HG03159 (cell line): Measurements from ENCODE around the gene MYO9A.

Experiments used
- ATAC-seq: cut with Tn5 transposase; IDR thresholded peaks from one replicate; pipeline ENCODE4 v1.9.1; 2021; ENCODE audit warnings: mild to moderate bottlenecking, moderate library complexity; ENCODE audit not compliant: unreplicated experiment

Gene MYO9A, protein sequence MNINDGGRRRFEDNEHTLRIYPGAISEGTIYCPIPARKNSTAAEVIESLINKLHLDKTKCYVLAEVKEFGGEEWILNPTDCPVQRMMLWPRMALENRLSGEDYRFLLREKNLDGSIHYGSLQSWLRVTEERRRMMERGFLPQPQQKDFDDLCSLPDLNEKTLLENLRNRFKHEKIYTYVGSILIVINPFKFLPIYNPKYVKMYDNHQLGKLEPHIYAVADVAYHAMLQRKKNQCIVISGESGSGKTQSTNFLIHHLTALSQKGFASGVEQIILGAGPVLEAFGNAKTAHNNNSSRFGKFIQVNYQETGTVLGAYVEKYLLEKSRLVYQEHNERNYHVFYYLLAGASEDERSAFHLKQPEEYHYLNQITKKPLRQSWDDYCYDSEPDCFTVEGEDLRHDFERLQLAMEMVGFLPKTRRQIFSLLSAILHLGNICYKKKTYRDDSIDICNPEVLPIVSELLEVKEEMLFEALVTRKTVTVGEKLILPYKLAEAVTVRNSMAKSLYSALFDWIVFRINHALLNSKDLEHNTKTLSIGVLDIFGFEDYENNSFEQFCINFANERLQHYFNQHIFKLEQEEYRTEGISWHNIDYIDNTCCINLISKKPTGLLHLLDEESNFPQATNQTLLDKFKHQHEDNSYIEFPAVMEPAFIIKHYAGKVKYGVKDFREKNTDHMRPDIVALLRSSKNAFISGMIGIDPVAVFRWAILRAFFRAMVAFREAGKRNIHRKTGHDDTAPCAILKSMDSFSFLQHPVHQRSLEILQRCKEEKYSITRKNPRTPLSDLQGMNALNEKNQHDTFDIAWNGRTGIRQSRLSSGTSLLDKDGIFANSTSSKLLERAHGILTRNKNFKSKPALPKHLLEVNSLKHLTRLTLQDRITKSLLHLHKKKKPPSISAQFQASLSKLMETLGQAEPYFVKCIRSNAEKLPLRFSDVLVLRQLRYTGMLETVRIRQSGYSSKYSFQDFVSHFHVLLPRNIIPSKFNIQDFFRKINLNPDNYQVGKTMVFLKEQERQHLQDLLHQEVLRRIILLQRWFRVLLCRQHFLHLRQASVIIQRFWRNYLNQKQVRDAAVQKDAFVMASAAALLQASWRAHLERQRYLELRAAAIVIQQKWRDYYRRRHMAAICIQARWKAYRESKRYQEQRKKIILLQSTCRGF (N-terminal part only)

DNA sequence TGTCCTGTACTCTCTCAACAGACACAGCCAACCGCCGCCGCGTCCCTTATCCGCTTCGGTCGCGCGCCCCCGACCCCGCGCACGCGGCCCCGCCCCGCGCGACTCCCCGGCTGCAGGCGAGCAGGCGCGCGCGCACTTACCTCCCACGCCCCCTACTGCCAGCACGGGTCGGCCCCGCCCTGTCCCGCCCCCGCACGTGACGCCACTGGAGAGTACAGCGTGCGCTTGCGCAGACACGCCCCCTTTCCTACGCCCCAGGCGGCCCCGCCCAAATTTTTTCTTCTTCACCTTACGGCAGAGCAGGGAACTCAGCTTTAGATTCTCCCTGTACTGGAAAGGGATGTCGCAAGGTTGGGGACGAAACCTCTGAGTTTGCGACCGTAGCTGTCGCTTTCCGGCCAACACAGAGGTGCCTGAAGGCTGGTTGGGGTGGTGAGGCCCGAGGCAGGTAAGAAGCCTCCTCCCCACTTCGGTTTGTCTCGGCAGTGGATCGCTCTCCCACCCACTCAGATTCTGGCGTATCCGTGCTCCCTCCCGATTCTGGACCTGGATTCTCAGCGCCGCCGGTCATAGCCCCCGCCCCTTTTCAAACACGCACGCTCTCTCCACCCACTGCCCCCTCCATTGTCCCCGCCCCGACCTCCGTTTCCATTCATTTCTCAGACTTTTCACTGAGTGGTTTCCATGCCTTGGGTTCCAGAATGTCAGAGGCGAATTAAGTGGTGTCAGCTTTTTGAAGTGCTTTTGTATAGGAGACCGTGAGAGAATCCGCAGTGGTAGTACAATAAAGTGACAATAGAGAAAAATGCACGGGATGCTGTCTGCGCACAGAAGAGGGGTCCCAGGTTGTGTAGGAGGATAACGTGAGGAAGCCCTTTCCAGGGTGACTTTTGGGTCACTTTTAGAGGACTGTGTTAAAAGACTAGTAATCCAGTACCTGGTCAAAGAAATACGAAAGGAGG is at the start of gene MYO9A, which contains the start of gene SENP8:
Gene MYO9A (minus strand): TSS at position 134 of the 962 bp plus-strand sequence. CDS start 71,587 bp downstream, outside the sequence.
Gene SENP8 (plus strand): TSS at position 387 of the 962 bp plus-strand sequence. CDS start 21,221 bp downstream, outside the sequence.
- ATAC-seq, result peak; percentile 70

DNA sequence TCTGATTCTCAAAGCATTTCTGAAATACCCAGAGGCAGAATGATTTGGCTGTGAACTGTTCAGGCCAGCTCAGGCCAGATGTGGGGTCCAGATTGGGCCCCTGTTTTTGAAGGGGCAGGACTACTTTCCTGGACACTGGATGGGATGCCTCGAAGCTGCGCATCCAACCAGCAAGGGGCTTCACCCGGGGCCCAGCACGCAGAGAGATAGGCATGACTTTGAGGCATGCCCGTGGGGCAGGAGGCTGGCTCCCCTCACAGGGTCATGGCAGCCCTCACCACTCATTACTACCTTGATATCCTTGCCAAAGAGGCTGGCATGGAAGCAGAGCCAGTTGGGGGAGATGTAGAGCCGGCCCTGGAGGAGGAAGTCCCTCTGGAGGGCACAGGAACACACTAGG is 49.5 kb upstream of the MYO9A start:
- ATAC-seq, result no peak

DNA sequence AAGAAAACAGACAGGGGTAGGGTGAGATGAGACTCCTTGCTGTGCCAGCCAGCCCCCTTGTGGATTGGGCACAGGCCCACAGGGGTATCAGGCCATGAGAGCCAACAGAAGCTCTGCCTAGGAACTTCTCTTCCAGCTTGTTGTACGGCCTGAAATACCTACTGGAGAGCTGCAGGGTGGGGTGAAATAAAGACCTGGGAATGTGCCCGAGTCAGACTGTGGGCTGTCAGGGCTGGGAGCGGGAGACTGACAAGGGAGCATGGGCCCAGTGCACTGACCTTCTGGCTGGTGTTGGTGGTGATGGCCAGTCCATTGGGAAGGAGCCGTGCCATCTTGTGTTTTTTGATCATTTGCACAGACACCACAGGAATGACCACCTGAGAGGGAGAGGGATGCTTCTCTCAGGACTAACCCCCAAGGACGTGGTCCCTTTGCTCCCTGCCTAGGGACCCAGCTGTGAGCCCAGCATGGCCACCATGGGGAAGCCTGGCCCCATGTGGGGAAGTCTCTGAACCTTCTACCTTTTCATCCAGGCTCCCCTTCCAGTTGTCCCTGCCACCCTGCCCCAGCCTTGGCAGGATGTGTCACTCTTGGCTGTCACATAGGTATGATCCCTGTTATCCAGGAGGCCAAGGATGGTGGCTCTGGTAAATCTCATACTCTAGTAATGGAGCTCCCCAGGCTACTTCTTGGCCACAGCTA is 48.9 kb upstream of the MYO9A start:
- ATAC-seq, result no peak

DNA sequence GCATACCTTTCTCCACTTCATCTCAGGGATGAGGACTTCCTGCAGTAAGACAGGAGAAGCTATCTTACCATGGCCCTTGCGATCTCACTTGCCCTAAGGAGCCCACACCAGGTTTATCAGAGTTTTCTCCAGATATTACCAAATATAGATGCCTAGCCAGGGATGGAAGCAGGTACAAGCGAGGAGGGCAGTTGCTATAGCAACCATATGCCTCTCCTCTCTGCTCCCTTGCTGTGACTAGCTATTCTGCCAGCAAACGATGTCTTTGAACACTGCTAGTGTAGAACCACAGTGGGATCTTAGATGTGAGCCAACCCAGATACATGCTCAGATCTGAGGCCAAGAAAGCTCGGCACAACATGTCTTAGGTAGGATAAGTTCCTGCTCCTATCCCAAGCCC is 45.8 kb upstream of the MYO9A start:
- no peak for ATAC-seq

DNA sequence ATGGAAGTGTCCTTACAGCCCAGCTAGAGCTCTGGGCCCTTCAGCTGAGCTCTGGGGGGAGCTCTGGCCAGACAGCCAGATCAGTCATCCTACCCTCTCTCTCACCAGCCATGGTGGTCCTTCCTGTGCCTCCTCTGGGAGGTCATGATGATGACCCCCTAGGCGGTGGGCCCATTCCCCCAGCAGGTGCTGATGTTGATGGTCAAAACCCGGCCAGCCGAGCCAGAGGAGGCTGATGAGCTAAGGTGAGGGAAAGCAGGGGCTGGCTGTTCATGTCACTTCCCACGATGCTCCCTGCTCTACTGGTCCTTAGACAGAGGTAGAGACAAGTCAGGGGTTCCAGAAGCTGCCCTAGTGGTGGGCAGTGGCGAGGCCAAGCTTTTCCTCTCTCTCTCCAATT is 44.6 kb upstream of the MYO9A start:
- no peak for ATAC-seq

DNA sequence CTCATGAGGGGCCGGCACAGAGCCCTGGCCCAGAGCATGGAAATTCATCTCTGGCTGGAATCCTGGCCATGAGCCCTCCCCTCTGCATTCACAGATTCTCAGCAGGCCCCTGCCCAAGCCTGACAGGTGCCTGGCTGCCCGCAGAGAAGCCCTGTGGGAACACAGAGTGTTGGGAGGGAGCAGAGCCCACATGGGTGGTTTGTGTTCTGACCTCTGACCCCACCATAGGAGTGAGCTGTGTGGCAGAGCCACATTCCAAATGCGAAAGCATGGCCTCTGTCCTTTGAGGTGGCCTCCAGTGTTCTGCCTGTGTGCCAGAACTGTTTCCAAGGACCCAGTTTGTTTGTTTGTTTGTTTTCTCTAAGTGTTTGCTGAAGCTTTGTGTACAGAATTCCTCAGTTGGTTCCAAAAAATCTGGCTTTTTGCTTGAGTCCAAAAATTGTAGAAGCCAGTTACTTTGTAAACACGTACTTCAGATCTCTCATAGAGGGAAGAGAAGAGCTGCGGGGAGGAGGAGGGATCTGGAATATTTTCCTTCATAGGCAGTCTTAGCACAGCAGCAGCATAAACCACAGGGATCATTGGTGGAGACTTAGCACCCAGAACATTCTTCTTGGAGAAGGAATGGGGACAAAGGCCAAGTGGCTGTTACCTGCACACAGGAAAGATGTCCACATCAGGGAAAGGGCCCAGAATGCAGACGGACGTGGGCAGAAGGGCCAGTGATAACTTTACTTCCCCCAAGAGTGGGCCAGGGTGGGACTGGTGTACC is 43.6 kb upstream of the MYO9A start:
- no peak for ATAC-seq

DNA sequence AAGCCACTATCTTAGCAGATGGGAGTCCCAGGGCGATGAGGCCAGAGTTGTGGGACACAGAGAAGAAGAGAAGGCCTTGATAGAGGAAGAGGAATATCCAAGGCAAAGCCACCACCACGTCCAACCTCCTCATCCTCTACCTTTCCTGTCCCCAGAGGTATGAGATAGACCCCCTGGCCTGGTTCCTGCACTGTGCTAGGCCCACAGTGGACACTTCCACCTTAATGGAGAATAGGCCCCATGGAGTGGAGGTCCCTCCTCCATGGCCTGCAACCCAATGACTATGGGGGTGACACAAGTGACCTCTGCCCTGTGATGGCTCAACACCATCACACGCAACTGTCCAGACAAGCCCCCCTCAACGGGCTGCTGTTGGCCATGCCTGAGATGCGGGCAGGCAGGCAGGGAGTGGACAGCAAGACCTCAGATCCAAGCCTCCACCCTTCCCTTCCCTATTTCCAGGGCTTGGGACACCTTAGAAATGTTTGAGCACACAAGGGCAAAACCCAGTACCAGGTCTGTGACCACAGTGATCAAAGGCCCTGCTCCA is 42.8 kb upstream of the MYO9A start:
- ATAC-seq, result no peak

- ATAC-seq, result no peak
Measured at GRCh38 chr15:72156928-72157327, 39.0 kb upstream of the MYO9A start.

DNA sequence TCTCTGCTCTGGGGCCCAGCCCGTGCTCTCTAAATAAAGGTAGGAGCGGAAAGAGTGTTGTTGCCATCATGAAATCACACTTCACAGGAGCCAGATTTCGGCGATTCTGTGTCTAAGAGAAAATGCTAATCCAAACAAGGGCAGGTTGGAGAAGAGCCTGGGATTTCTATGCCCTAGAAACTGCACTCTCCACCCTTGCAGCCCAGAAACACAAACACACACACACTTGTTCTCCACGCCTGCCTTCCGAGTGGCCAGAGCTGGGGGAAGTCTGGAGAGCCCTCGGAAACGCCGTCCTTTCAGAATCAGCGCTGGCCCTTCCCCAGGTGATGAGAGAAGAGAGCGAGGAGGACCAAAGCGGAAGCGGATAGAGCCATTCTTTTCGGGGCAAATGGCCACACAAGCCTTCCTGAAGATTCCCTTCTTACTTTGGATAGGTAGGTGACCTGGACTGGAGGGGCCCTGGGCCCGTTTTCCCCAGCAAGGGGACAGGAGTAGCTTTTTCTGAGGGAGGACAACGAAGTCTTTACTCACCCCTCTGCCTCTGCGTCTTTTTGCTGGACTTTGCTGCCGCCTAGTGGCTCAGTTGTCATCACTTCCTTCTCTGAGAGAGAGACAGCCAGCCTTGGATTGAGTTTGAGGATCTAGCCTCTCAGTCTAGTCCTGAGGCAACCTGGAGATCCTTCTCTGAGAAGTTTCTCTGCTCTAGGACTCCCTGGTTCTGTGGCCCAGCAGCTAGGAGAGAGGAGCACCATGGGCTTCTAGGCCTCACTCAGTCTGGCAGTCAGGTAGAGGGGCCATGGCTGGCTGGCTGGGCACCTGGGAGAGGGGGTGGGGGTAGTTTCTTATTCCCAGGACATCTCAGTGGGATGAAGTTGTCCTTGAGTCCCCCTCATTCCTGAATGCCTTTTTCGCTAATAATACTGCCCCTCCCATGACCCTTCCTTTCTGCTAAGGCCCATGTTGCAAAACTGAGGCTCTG is 38.0 kb upstream of the MYO9A start:
- peak; percentile 73 for ATAC-seq

GRCh38 chr15:72155003-72155621 is 37.2 kb upstream of the MYO9A start:
- ATAC-seq, result no peak

DNA sequence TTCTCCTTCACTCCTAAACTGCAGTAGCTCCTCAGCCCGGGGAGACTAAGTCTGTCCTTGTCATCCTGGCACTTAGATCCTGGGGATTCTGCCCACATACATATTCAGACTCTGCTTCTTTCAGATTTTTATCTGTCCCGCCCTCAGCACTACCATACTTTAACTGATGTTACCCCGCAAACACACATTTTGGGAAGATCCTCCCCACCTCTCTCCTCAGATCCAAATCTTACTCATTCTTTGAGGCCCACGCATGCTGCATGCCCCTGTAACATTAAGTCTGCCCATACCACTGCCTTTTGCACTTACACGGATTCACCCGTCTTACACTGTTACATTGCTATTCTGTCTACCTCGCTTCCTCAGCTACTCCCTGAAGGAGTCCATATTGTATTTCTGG is 36.4 kb upstream of the MYO9A start:
- ATAC-seq, result no peak

- ATAC-seq, result no peak
Measured at GRCh38 chr15:72153269-72154000, 35.5 kb upstream of the MYO9A start.

- ATAC-seq, result no peak
Measured at GRCh38 chr15:72147418-72147817, 29.5 kb upstream of the MYO9A start.

GRCh38 chr15:72146934-72147333 is 29.0 kb upstream of the MYO9A start:
- no peak for ATAC-seq

- no peak for ATAC-seq
Measured at GRCh38 chr15:72146221-72146620, 28.3 kb upstream of the MYO9A start.
